Left lobe of liver (tissue), 2 donors: ENCODE results near the gene TEX30. TPM values are rescaled to one million over a fixed set of nuclear protein-coding genes. Genes with fewer than 3 reads are reported as not detected.

ENCODE experiments used
- ATAC-seq: fragments of 200-7000 bp; cut with Tn5 transposase; one replicate; pipeline ENCODE4 v1.9.1; 2020; ENCODE audit warnings: mild to moderate bottlenecking, moderate library complexity
- DNase-seq: peaks from one replicate; pipeline ENCODE4 v3.0.0-alpha.2; 2020; ENCODE audit warnings: low spot score
- total RNA-seq: library from RNA; stranded (reverse); gene quantifications from one replicate; pipeline ENCODE4 v1.2.1, GENCODE V29; 2021
- donor health status: DM: no; HTN: no; CAD: no; lungs with moderate emphysema.
- donor health status: DM: no; HTN: yes; CAD: no.

Gene TEX30
- total RNA-seq, 1 donor from 2014 or later: 9.4 TPM

- ATAC-seq (peak; percentile 24), DNase-seq (no peak)
These were observed 51.8 kb downstream of the TEX30 start for GRCh38 chr13:102721800-102722231.

GRCh38 chr13:102718746-102719145, 54.8 kb downstream of the TEX30 start:
- no peak for DNase-seq
- ATAC-seq: no peak

Other genes with a start within 250 kb of the TEX30 start
- 20.3 TPM for gene TPP2, start 176.8 kb downstream of the TEX30 start, total RNA-seq
- gene METTL21C, start 78.7 kb downstream of the TEX30 start, total RNA-seq: not detected
- 4.5 TPM for gene POGLUT2, start 25.2 kb upstream of the TEX30 start, total RNA-seq
- 19.6 TPM for gene BIVM, start 25.3 kb upstream of the TEX30 start, total RNA-seq
- 23.9 TPM for gene ERCC5, start 72.2 kb upstream of the TEX30 start, total RNA-seq